Stimulated activated naive B cell treated with anti-CD40 and anti-IgM and Interleukin-4, amounts not matched to agents 10 μg/mL and 1 μg/mL and 100 μg/mL, for 72 hours (primary cell): Measurements from ENCODE around the gene LMO2.

Source experiments
- ATAC-seq, 2 donors: fragments of 150-1000 bp; cut with Tn5 transposase; replicated peaks; 2 replicates each; pipeline ENCODE4 v1.10.0; 2021; ENCODE audit warnings: moderate library complexity in 1 of 2
- DNase-seq: peaks from one replicate; pipeline ENCODE4 v3.0.0; 2021
- H3K27ac Mint-ChIP-seq: one replicate; pipeline ENCODE4 v1.8.0; 2022; ENCODE audit warnings: mild to moderate bottlenecking, mixed read lengths
- H3K27me3 Mint-ChIP-seq, 2 donors: one replicate each; pipeline ENCODE4 v1.8.0; 2022; ENCODE audit warnings: mixed read lengths in 2 of 2
- H3K36me3 Mint-ChIP-seq, 2 donors: one replicate each; pipeline ENCODE4 v1.8.0; 2022; ENCODE audit warnings: mixed read lengths in 2 of 2, mild to moderate bottlenecking in 1 of 2
- H3K4me1 Mint-ChIP-seq, 2 donors: one replicate each; pipeline ENCODE4 v1.8.0; 2022; ENCODE audit warnings: mixed read lengths in 2 of 2, mild to moderate bottlenecking in 1 of 2
- H3K4me3 Mint-ChIP-seq, 2 donors: one replicate each; pipeline ENCODE4 v1.8.0; 2022; ENCODE audit warnings: mild to moderate bottlenecking in 2 of 2, mixed read lengths in 2 of 2, moderate library complexity in 1 of 2
- H3K9me3 Mint-ChIP-seq, 2 donors: one replicate each; pipeline ENCODE4 v1.8.0; 2022; ENCODE audit warnings: mixed read lengths in 2 of 2, mild to moderate bottlenecking in 1 of 2

LMO2 gene

DNA sequence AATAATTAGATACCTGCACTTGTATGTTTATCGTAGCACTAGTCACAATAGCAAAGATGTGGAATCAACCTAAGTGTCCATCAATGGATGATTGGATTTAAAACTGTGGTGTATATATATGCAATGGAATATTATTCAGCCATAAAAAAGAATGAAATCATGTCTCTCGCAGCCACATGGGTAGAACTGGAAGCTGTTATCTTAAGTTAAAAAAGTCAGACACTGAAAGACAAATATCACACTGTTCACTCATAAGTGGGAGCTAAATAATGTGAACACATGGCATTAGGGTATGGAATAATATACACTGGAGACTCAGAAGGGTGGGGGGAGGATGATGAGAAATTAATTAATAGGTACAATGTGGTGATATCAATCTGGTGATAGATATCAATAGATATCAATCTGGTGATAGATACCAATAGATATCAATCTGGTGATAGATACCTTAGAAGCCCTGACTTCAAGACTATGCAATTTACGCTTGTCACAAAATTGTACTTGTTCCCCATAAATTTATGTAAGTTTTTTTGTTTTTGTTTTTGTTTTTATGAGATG lies 2.0 kb downstream of the LMO2 start:
- DNase-seq (no peak), ATAC-seq (no peak)
- no peak overlapping the region for H3K27ac Mint-ChIP-seq
- peaks cover 15 to 21% of the 10 kb centered on the region in 2 donors for H3K27me3 Mint-ChIP-seq
- H3K4me1 Mint-ChIP-seq, result peaks cover 39 to 65% of the 10 kb centered on the region in 2 donors
- H3K4me3 Mint-ChIP-seq, result no peak overlapping the region
- H3K36me3 Mint-ChIP-seq, result no peaks in the 10 kb centered on the region
- H3K9me3 Mint-ChIP-seq, result peaks cover 0 to 4% of the 10 kb centered on the region in 2 donors

GRCh38 chr11:33889296-33889695 lies 2.6 kb downstream of the LMO2 start:
- H3K4me1 Mint-ChIP-seq, result peaks cover 37 to 61% of the 10 kb centered on the region in 2 donors
- no peak for ATAC-seq

GRCh38 chr11:33887886-33888285 lies 4.0 kb downstream of the LMO2 start:
- no peak for DNase-seq
- Mint-ChIP-seq H3K27ac (no peak overlapping the region), H3K36me3 (peaks cover 0 to 1% of the 10 kb centered on the region in 2 donors), H3K27me3 (peaks cover 29 to 36% of the 10 kb centered on the region in 2 donors), H3K4me3 (no peak overlapping the region), H3K4me1 (peaks cover 27 to 52% of the 10 kb centered on the region in 2 donors), H3K9me3 (peaks cover 0 to 4% of the 10 kb centered on the region in 2 donors)
- no peak for ATAC-seq

More at GRCh38 chr11:33889296-33889695, 2.6 kb downstream of the LMO2 start:
- no peak for DNase-seq
- H3K4me3 Mint-ChIP-seq, result no peak overlapping the region
- H3K9me3 Mint-ChIP-seq, result peaks cover 0 to 4% of the 10 kb centered on the region in 2 donors
- H3K36me3 Mint-ChIP-seq, result no peaks in the 10 kb centered on the region
- peaks cover 17 to 22% of the 10 kb centered on the region in 2 donors for H3K27me3 Mint-ChIP-seq
- H3K27ac Mint-ChIP-seq, result no peak overlapping the region

DNA sequence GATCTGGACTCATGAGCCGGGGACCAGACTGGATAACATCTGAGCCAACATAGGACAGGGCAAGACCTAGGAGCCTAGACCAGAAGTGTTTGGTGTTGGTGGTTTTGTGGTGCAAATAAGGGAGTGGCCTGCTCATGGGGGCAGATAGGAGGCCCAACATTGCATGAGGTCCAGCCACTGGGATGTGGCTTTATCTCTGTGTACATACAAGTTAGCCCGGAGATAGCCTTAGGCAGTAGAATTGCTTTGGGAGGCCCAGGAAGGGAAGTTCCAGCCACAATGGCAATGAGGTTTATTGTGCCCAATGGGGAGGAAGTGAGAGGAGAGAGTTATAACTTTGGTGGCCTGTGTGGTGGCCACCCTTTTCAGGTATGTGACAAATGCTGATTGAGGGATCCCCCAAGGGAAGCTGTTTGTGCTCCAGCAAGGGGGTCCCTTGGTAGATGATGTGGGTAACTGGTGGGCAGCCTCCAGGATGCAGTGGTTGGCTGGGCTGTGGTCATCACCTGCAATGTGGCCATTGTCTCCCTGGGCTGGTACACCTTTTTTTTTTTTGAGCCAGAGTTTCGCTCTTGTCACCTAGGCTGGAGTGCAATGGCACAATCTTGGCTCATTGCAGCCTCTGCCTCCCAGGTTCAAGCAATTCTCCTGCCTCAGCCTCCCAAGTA lies 6.4 kb downstream of the LMO2 start:
- Mint-ChIP-seq H3K4me1 (peaks cover 10 to 38% of the 10 kb centered on the region in 2 donors), H3K4me3 (no peak overlapping the region), H3K27me3 (peaks cover 40 to 53% of the 10 kb centered on the region in 2 donors), H3K36me3 (peaks cover 0 to 1% of the 10 kb centered on the region in 2 donors), H3K27ac (no peak overlapping the region), H3K9me3 (peaks cover 0 to 4% of the 10 kb centered on the region in 2 donors)
- DNase-seq (no peak), ATAC-seq (peak; percentile 60 to 80)

GRCh38 chr11:33884601-33885000 lies 7.3 kb downstream of the LMO2 start:
- ATAC-seq, result no peak
- no peak for DNase-seq
- Mint-ChIP-seq H3K4me3 (no peak overlapping the region), H3K9me3 (peaks cover 0 to 4% of the 10 kb centered on the region in 2 donors), H3K27ac (no peak overlapping the region), H3K36me3 (peaks cover 0 to 1% of the 10 kb centered on the region in 2 donors), H3K4me1 (peaks cover 10 to 38% of the 10 kb centered on the region in 2 donors), H3K27me3 (peaks cover 40 to 53% of the 10 kb centered on the region in 2 donors)

DNA sequence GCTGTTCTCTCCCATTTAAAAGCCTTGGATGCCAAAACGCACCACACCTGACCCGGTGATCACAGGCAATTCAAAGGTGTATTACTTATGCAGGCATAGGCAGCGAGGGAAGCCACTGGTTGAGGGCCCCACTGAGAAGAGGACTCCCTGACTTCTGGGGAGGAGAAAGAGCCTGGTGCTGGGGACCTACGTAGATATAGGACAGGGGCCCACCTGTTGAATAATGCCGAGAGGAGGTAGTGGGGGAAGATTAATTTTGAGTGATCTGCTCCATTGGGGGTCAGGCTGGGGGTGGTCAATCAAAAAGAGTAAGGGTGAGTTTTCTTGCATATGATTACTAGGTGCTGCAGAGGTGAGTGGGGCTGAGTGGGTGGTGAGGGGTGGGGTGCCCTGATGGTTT lies 7.8 kb downstream of the LMO2 start:
- DNase-seq (no peak), ATAC-seq (no peak)
- H3K27me3 Mint-ChIP-seq, result peaks cover 40 to 53% of the 10 kb centered on the region in 2 donors
- H3K4me3 Mint-ChIP-seq, result no peak overlapping the region
- peaks cover 8 to 38% of the 10 kb centered on the region in 2 donors for H3K4me1 Mint-ChIP-seq
- H3K27ac Mint-ChIP-seq, result no peak overlapping the region
- peaks cover 0 to 1% of the 10 kb centered on the region in 2 donors for H3K36me3 Mint-ChIP-seq
- H3K9me3 Mint-ChIP-seq, result peaks cover 0 to 4% of the 10 kb centered on the region in 2 donors

DNA sequence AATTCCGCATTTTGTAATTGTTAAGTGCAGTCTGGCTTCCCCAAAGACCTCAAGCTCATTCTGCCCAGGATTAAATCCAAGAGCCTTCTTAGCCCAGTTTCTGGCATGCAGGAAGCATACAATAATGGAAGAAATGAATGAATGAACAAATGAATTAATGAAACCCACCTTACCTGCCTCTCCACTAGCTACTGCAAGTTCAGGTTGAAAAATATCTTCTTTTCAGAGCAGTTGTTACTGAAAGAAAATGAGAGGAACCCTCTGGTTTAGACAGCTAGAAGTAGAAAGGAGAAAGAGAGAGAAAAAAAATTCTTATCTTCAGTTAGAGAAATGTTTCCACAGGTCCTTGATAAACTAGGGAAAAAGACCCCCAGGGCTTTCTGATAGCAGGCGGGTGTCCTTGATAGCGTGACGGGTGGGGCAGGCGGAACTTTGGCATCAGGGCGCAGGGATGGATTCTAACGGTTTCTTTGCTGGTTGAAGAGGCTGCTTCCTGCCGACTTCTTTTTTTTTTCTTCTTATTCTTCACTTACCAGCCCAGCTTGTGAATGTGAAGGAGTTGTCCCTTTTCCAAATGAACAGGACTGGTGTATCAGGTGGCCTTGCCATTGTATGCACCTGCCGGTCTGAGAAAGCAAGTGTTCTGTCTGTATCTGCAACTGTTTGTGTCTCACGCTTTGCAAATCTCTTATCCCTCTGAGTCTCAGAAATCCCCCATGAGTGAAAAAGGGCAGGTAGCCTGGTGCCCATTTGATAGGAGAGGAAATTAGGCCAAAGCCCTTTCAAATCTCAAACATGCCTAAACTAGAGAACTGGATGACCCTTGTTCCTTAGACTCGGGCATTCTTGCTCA lies 10.0 kb downstream of the LMO2 start:
- peak overlapping the region; percentile 15 for H3K27ac Mint-ChIP-seq
- H3K27me3 Mint-ChIP-seq, result peaks cover 45 to 49% of the 10 kb centered on the region in 2 donors
- H3K4me1 Mint-ChIP-seq, result peaks cover 8 to 30% of the 10 kb centered on the region in 2 donors
- DNase-seq (no peak), ATAC-seq (no peak)
- H3K36me3 Mint-ChIP-seq, result peaks cover 0 to 1% of the 10 kb centered on the region in 2 donors
- peaks cover 0 to 4% of the 10 kb centered on the region in 2 donors for H3K9me3 Mint-ChIP-seq
- no peak overlapping the region for H3K4me3 Mint-ChIP-seq

- no peak for DNase-seq
- H3K4me3 Mint-ChIP-seq, result no peak overlapping the region
- peaks cover 0 to 1% of the 10 kb centered on the region in 2 donors for H3K36me3 Mint-ChIP-seq
- peaks cover 42 to 49% of the 10 kb centered on the region in 2 donors for H3K27me3 Mint-ChIP-seq
- no peak for ATAC-seq
- H3K9me3 Mint-ChIP-seq, result peaks cover 0 to 4% of the 10 kb centered on the region in 2 donors
- peaks cover 8 to 24% of the 10 kb centered on the region in 2 donors for H3K4me1 Mint-ChIP-seq
- no peak overlapping the region for H3K27ac Mint-ChIP-seq
Measured at GRCh38 chr11:33880979-33881378, 10.9 kb downstream of the LMO2 start.

- H3K9me3 Mint-ChIP-seq, result no peaks in the 10 kb centered on the region
- no peak overlapping the region for H3K4me3 Mint-ChIP-seq
- H3K27me3 Mint-ChIP-seq, result peaks cover 34 to 48% of the 10 kb centered on the region in 2 donors
- H3K36me3 Mint-ChIP-seq, result peaks cover 0 to 1% of the 10 kb centered on the region in 2 donors
- no peak overlapping the region for H3K27ac Mint-ChIP-seq
- DNase-seq (no peak), ATAC-seq (no peak)
- peaks cover 3 to 20% of the 10 kb centered on the region in 2 donors for H3K4me1 Mint-ChIP-seq
Measured at GRCh38 chr11:33879375-33879774, 12.5 kb downstream of the LMO2 start.

DNA sequence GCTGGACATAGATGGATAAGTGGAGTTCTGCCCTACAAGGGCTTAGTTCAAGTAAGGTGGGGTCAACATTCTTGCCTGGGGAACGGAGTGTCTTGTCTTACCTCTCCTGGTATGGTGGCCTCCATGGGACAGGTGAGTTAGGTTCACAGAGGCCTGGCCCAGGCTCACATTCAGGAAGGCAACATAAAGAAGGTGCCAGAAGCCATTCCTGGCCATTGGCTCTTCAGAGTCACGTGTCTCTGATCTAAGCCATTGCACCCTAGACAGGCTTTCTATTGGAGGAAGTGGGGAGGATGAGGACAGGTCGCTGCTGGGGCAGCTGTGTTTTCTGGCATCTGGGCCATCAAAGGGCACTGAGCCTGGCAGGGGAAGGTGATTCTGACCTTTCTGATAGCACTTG lies 14.8 kb downstream of the LMO2 start:
- DNase-seq (no peak), ATAC-seq (no peak)
- Mint-ChIP-seq H3K27ac (no peak overlapping the region), H3K4me1 (peaks cover 2 to 12% of the 10 kb centered on the region in 2 donors), H3K9me3 (no peaks in the 10 kb centered on the region), H3K36me3 (no peaks in the 10 kb centered on the region), H3K4me3 (no peak overlapping the region), H3K27me3 (peaks cover 18 to 29% of the 10 kb centered on the region in 2 donors)

DNA sequence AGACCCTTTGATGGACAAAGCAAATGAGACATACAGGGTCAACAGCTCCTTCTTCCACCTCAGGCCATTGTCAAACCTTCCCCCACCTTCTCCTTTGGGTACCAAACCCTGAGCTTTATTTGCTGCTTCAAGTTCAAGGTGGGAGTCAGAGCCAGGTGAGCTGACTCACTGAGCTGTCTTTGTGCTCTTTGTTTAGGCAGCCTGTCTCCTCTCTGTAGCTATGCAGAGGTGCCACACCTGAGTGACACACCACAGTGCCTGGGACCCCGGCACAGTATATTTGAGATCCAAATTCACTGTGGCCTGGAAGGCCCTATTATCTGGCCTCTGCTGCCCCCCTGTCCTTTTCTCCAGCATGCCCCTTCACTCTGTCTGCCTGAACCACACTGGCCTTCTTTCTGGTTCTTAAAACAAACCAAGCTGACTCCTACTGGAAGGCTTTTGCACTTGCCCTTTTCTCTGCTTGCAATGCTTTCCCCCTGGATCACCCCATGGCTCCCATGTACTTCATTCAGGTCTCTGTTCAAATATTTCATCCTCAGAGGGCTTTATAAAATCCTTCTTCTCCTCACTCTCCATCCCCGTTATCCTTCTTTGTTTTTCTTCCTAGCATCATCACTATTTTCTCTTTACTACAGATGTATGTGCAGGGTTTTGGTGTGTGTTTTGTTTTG lies 16.1 kb downstream of the LMO2 start:
- no peaks in the 10 kb centered on the region for H3K36me3 Mint-ChIP-seq
- H3K4me3 Mint-ChIP-seq, result no peak overlapping the region
- no peak overlapping the region for H3K27ac Mint-ChIP-seq
- no peaks in the 10 kb centered on the region for H3K9me3 Mint-ChIP-seq
- peaks cover 11 to 17% of the 10 kb centered on the region in 2 donors for H3K27me3 Mint-ChIP-seq
- DNase-seq, result no peak
- H3K4me1 Mint-ChIP-seq, result peaks cover 4 to 13% of the 10 kb centered on the region in 2 donors
- ATAC-seq, result no peak

GRCh38 chr11:33874910-33875490 lies 16.9 kb downstream of the LMO2 start:
- Mint-ChIP-seq H3K27ac (no peak overlapping the region), H3K27me3 (peaks cover 11 to 17% of the 10 kb centered on the region in 2 donors), H3K4me3 (no peak overlapping the region), H3K36me3 (no peaks in the 10 kb centered on the region), H3K4me1 (peaks cover 8 to 18% of the 10 kb centered on the region in 2 donors), H3K9me3 (no peaks in the 10 kb centered on the region)
- no peak for DNase-seq
- ATAC-seq, result no peak

DNA sequence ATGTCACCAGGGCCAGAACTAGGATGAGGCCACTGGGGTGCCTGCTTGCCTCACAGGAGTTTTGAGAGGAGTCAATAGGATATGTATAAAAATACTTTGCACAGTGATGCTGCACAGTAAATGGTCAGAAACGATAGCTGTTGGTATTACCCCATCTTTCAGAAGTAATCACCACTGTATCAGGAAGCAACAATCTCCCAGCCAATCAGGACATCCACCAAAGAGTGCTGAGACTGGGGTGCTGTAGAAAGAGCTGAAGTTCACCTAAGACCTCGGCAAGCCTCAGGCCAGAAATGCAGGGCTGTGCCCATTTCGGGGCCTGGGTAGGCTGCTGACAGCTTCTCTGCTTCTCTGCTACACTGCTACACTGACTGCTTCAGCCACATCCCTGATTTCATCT lies 17.4 kb downstream of the LMO2 start:
- no peak for DNase-seq
- no peaks in the 10 kb centered on the region for H3K36me3 Mint-ChIP-seq
- H3K9me3 Mint-ChIP-seq, result no peaks in the 10 kb centered on the region
- ATAC-seq, result no peak
- peaks cover 11 to 17% of the 10 kb centered on the region in 2 donors for H3K27me3 Mint-ChIP-seq
- no peak overlapping the region for H3K4me3 Mint-ChIP-seq
- no peak overlapping the region for H3K27ac Mint-ChIP-seq
- H3K4me1 Mint-ChIP-seq, result peaks cover 9 to 18% of the 10 kb centered on the region in 2 donors
